Type B pancreatic cell (in vitro differentiated cells): ENCODE measurements around the gene MAST4. TPM values are rescaled to one million over a fixed set of nuclear protein-coding genes. Genes with fewer than 3 reads are reported as not detected.

Experiments used
- DNase-seq: peaks from one replicate; pipeline ENCODE4 v3.0.0; 2021; ENCODE audit warnings: mixed read lengths; ENCODE audit not compliant: unreplicated experiment; ENCODE audit errors: extremely low spot score
- H3K27ac Mint-ChIP-seq: 2 replicates; pipeline ENCODE4 v1.8.0; 2021; ENCODE audit warnings: mild to moderate bottlenecking, mixed read lengths
- H3K27me3 Mint-ChIP-seq: 2 replicates; pipeline ENCODE4 v1.8.0; 2021; ENCODE audit warnings: mixed read lengths
- H3K36me3 Mint-ChIP-seq: 2 replicates; pipeline ENCODE4 v1.8.0; 2021; ENCODE audit warnings: mixed read lengths
- H3K4me1 Mint-ChIP-seq: one replicate; pipeline ENCODE4 v1.8.0; 2021; ENCODE audit warnings: mixed read lengths; ENCODE audit not compliant: unreplicated experiment
- H3K4me3 Mint-ChIP-seq: 2 replicates; pipeline ENCODE4 v1.8.0; 2021; ENCODE audit warnings: mild to moderate bottlenecking, mixed read lengths
- H3K9me3 Mint-ChIP-seq: 2 replicates; pipeline ENCODE4 v1.8.0; 2021; ENCODE audit warnings: mixed read lengths
- CTCF ChIP-seq: fragments of 200-600 bp; sonication (generic); conservative IDR thresholded peaks from 2 replicates; pipeline ENCODE4 v1.5.0; 2021; ENCODE audit warnings: antibody characterized with exemption, mild to moderate bottlenecking
- total RNA-seq: library from RNA; stranded (reverse); gene quantifications from 2 replicates; pipeline ENCODE4 v1.2.1, GENCODE V29; 2021; ENCODE audit warnings: low replicate concordance

MAST4 gene
- total RNA-seq, 1 donor from 2014 or later, result 23.0 TPM

GRCh38 chr5:67061511-67061910, 465.3 kb downstream of the MAST4 start:
- H3K27ac Mint-ChIP-seq, result peak overlapping the region; percentile 7

GRCh38 chr5:67063055-67063454, 466.9 kb downstream of the MAST4 start:
- Mint-ChIP-seq H3K27ac (no peak overlapping the region), H3K27me3 (no peaks in the 10 kb centered on the region), H3K4me3 (no peak overlapping the region), H3K36me3 (peaks cover 10% of the 10 kb centered on the region), H3K9me3 (no peaks in the 10 kb centered on the region), H3K4me1 (peaks cover 11% of the 10 kb centered on the region)
- no peak for TF ChIP-seq CTCF
- no peak for DNase-seq

More at GRCh38 chr5:67061511-67061910, 465.3 kb downstream of the MAST4 start:
- Mint-ChIP-seq H3K36me3 (peaks cover 8% of the 10 kb centered on the region), H3K4me1 (peaks cover 10% of the 10 kb centered on the region), H3K4me3 (no peak overlapping the region), H3K9me3 (no peaks in the 10 kb centered on the region), H3K27me3 (no peaks in the 10 kb centered on the region)
- DNase-seq, result no peak
- TF ChIP-seq CTCF, result no peak

- Mint-ChIP-seq H3K36me3 (peaks cover 11% of the 10 kb centered on the region), H3K4me3 (no peak overlapping the region), H3K9me3 (no peaks in the 10 kb centered on the region), H3K27ac (no peak overlapping the region), H3K4me1 (peaks cover 14% of the 10 kb centered on the region), H3K27me3 (no peaks in the 10 kb centered on the region)
- no peak for DNase-seq
- no peak for TF ChIP-seq CTCF
Observed at GRCh38 chr5:67063791-67064190, 467.6 kb downstream of the MAST4 start.

GRCh38 chr5:67065237-67065636, 469.0 kb downstream of the MAST4 start:
- H3K4me3 Mint-ChIP-seq, result no peak overlapping the region
- TF ChIP-seq CTCF, result no peak
- H3K27ac Mint-ChIP-seq, result peak overlapping the region; percentile 64
- H3K36me3 Mint-ChIP-seq, result peaks cover 11% of the 10 kb centered on the region
- H3K27me3 Mint-ChIP-seq, result no peaks in the 10 kb centered on the region
- H3K9me3 Mint-ChIP-seq, result no peaks in the 10 kb centered on the region
- DNase-seq, result no peak
- peaks cover 11% of the 10 kb centered on the region for H3K4me1 Mint-ChIP-seq

- TF ChIP-seq CTCF, result no peak
- no peak overlapping the region for H3K27ac Mint-ChIP-seq
- H3K4me3 Mint-ChIP-seq, result no peak overlapping the region
- no peaks in the 10 kb centered on the region for H3K9me3 Mint-ChIP-seq
- no peak for DNase-seq
- H3K27me3 Mint-ChIP-seq, result no peaks in the 10 kb centered on the region
- peaks cover 11% of the 10 kb centered on the region for H3K4me1 Mint-ChIP-seq
- peaks cover 11% of the 10 kb centered on the region for H3K36me3 Mint-ChIP-seq
Observed at GRCh38 chr5:67065696-67066095, 469.5 kb downstream of the MAST4 start.

GRCh38 chr5:67066815-67067214, 470.6 kb downstream of the MAST4 start:
- Mint-ChIP-seq H3K36me3 (peaks cover 8% of the 10 kb centered on the region), H3K4me1 (peaks cover 11% of the 10 kb centered on the region), H3K27ac (peak overlapping the region; percentile 8), H3K27me3 (no peaks in the 10 kb centered on the region), H3K4me3 (no peak overlapping the region), H3K9me3 (no peaks in the 10 kb centered on the region)
- no peak for TF ChIP-seq CTCF
- no peak for DNase-seq
